Mesenchymal stem cell (in vitro differentiated cells and primary cell): ENCODE measurements around the gene RGS13.
A peak's percentile ranks its signal among the peaks of the same experiment; 100 is the strongest.

Experiments used
- DNase-seq: peaks from one replicate; pipeline ENCODE4 v3.0.0-alpha.2; 2013
- H2AFZ ChIP-seq: one replicate; pipeline ENCODE4 v1.6.1; 2013; ENCODE audit warnings: low read depth, mild to moderate bottlenecking, control low read depth, inconsistent platforms, low read length, moderate library complexity
- H2AK5ac ChIP-seq: 2 replicates; pipeline ENCODE4 v1.6.1; 2013; ENCODE audit warnings: low read length, moderate library complexity, mild to moderate bottlenecking, inconsistent platforms; ENCODE audit not compliant: severe bottlenecking
- H2BK120ac ChIP-seq: one replicate; pipeline ENCODE4 v1.6.1; 2013; ENCODE audit warnings: low read depth, mild to moderate bottlenecking, inconsistent platforms, low read length, moderate library complexity
- H2BK12ac ChIP-seq, 2 experiments: one replicate each; pipeline ENCODE4 v1.6.1; 2013; ENCODE audit warnings: inconsistent platforms in 2 of 2, low read length in 2 of 2, mild to moderate bottlenecking in 2 of 2, moderate library complexity in 2 of 2, control low read depth in 1 of 2
- H2BK15ac ChIP-seq: one replicate; pipeline ENCODE4 v1.6.1; 2013; ENCODE audit warnings: mild to moderate bottlenecking, low read depth, inconsistent platforms; ENCODE audit not compliant: poor library complexity, severe bottlenecking
- H2BK5ac ChIP-seq: 2 replicates; pipeline ENCODE4 v1.6.1; 2013; ENCODE audit warnings: low read depth, mild to moderate bottlenecking, low read length, control low read depth, inconsistent platforms; ENCODE audit not compliant: poor library complexity, severe bottlenecking
- H3K14ac ChIP-seq, 2 experiments: one replicate each; pipeline ENCODE4 v1.6.1; 2013; ENCODE audit warnings: inconsistent platforms in 2 of 2, low read length in 2 of 2, control low read depth in 1 of 2, mild to moderate bottlenecking in 1 of 2, moderate library complexity in 1 of 2
- H3K18ac ChIP-seq, 2 experiments: one replicate each; pipeline ENCODE4 v1.6.1; 2013; ENCODE audit warnings: inconsistent platforms in 2 of 2, low read length in 2 of 2, control low read depth in 1 of 2, low read depth in 1 of 2, mild to moderate bottlenecking in 1 of 2
- H3K23ac ChIP-seq, 2 experiments: one replicate each; pipeline ENCODE4 v1.6.1; 2013; ENCODE audit warnings: inconsistent platforms in 2 of 2, low read length in 2 of 2, mild to moderate bottlenecking in 2 of 2, moderate library complexity in 2 of 2, control low read depth in 1 of 2
- H3K27ac ChIP-seq: 2 replicates; pipeline ENCODE4 v1.5.1; 2013; ENCODE audit warnings: mild to moderate bottlenecking, moderate library complexity, low read length, control low read depth, inconsistent platforms; ENCODE audit not compliant: poor library complexity, severe bottlenecking
- H3K27me3 ChIP-seq, 2 experiments: 2 replicates each; pipeline versions ENCODE4 v1.6.1 to v1.7.0; 2013; ENCODE audit warnings: low read length in 2 of 2, mild to moderate bottlenecking in 2 of 2, moderate library complexity in 2 of 2, control low read depth in 1 of 2, inconsistent platforms in 1 of 2; ENCODE audit not compliant: control insufficient read depth in 1 of 2, insufficient read depth in 1 of 2
- H3K36me3 ChIP-seq, 2 experiments: 2 replicates each; pipeline versions ENCODE4 v1.6.1 to v1.7.0; 2013; ENCODE audit warnings: low read length in 2 of 2, control low read depth in 1 of 2, inconsistent platforms in 1 of 2, low read depth in 1 of 2, mild to moderate bottlenecking in 1 of 2; ENCODE audit not compliant: insufficient read depth in 2 of 2, control insufficient read depth in 1 of 2
- H3K4ac ChIP-seq, 2 experiments: one replicate each; pipeline ENCODE4 v1.6.1; 2013; ENCODE audit warnings: inconsistent platforms in 2 of 2, low read length in 2 of 2, mild to moderate bottlenecking in 2 of 2, moderate library complexity in 2 of 2, control low read depth in 1 of 2, low read depth in 1 of 2
- H3K4me1 ChIP-seq: 2 replicates; pipeline ENCODE4 v1.6.1; 2013; ENCODE audit warnings: low read depth, low read length, control low read depth; ENCODE audit not compliant: control insufficient read depth, insufficient read depth
- H3K4me2 ChIP-seq: 2 replicates; pipeline ENCODE4 v1.6.1; 2013; ENCODE audit warnings: low read length, mild to moderate bottlenecking, inconsistent platforms; ENCODE audit not compliant: poor library complexity, severe bottlenecking
- H3K4me3 ChIP-seq, 2 experiments: 2 replicates each; pipeline versions ENCODE4 v1.5.1 to v1.7.0; 2013; ENCODE audit warnings: low read length in 2 of 2, mild to moderate bottlenecking in 2 of 2, control low read depth in 1 of 2, low read depth in 1 of 2; ENCODE audit not compliant: insufficient read depth in 1 of 2
- H3K79me1 ChIP-seq: replicated peaks from 2 replicates; pipeline ENCODE4 v1.6.1; 2013; ENCODE audit warnings: mild to moderate bottlenecking, control low read depth, low read length, inconsistent platforms; ENCODE audit not compliant: poor library complexity, severe bottlenecking
- H3K9ac ChIP-seq: 2 replicates; pipeline ENCODE4 v1.7.0; 2013; ENCODE audit warnings: mild to moderate bottlenecking, low read length, moderate library complexity
- H3K9me3 ChIP-seq: 2 replicates; pipeline ENCODE4 v1.7.0; 2013; ENCODE audit warnings: mild to moderate bottlenecking, low read length; ENCODE audit not compliant: control insufficient read depth
- H4K8ac ChIP-seq: one replicate; pipeline ENCODE4 v1.6.1; 2013; ENCODE audit warnings: inconsistent platforms, mild to moderate bottlenecking, low read length, moderate library complexity
- H4K91ac ChIP-seq: one replicate; pipeline ENCODE4 v1.6.1; 2013; ENCODE audit warnings: mild to moderate bottlenecking, low read length, inconsistent platforms
- WGBS: methylation state at CpG from one replicate; pipeline ENCODE4 v1.1.7; 2013; ENCODE audit warnings: mixed read lengths; 5-methylcytosine and 5-hydroxymethylcytosine counted together

Gene RGS13

DNA sequence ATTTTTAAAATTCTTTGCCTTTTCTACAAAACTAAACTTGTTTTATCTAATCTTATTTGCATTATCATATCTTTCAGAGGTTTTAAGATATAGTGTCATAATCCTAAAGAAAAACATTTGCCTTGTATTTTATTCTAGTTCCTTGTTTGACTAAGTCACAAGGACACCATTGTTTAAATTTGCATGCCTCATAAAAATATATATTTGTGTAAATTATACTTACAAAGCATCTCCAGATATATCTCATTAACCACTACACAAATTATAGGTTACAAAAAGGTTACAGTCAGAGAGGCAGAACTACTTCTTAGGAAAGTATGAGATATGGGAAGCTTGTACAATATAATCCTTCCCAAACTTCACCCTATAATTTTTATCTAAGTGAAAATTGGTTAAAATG, 4.2 kb upstream of the RGS13 start:
- H3K23ac ChIP-seq, result no peak overlapping the region
- no peak overlapping the region for H3K14ac ChIP-seq
- H3K4me2 ChIP-seq, result no peak overlapping the region
- no peaks in the 10 kb centered on the region for H3K4me1 ChIP-seq
- no peak overlapping the region for H2AFZ ChIP-seq
- no peak overlapping the region for H2AK5ac ChIP-seq
- H3K79me1 ChIP-seq, result no peaks in the 10 kb centered on the region
- H3K36me3 ChIP-seq, result no peaks in the 10 kb centered on the region
- H3K9ac ChIP-seq, result no peak overlapping the region
- DNase-seq, result no peak
- no peak overlapping the region for H2BK12ac ChIP-seq
- no peaks in the 10 kb centered on the region for H3K9me3 ChIP-seq
- H4K91ac ChIP-seq, result no peak overlapping the region
- no peak overlapping the region for H3K27ac ChIP-seq
- H3K27me3 ChIP-seq, result no peaks in the 10 kb centered on the region
- no peak overlapping the region for H3K4me3 ChIP-seq
- H2BK120ac ChIP-seq, result no peak overlapping the region
- no peak overlapping the region for H4K8ac ChIP-seq
- H3K18ac ChIP-seq, result no peak overlapping the region
- no peak overlapping the region for H2BK5ac ChIP-seq
- H2BK15ac ChIP-seq, result no peak overlapping the region
- no peak overlapping the region for H3K4ac ChIP-seq

DNA sequence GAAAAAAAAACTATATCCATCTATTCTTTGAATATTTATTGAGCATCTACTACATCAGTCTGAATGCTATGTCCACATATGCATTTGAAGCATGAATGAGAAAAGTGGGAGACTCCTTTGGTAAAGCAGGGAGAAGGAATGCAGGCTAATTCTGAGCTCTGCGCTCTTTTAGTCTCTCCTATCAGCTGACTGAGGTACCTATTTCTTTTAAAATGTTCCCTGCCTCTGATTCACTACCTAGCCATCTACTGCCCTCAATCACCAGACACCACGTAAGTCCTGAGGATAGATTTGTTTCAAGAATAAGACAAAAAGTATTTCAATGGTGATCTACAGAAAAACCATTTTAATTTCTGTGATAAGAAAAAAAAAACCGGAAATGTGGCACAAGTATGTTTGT, 3.8 kb upstream of the RGS13 start:
- Histone ChIP-seq H4K91ac (no peak overlapping the region), H3K4me1 (no peaks in the 10 kb centered on the region), H3K9ac (no peak overlapping the region), H2AFZ (no peak overlapping the region), H4K8ac (no peak overlapping the region), H3K79me1 (no peaks in the 10 kb centered on the region), H2AK5ac (no peak overlapping the region), H3K4me2 (no peak overlapping the region), H3K14ac (no peak overlapping the region), H3K27ac (no peak overlapping the region), H3K4ac (no peak overlapping the region), H2BK15ac (no peak overlapping the region), H2BK120ac (no peak overlapping the region), H3K18ac (no peak overlapping the region), H3K36me3 (no peaks in the 10 kb centered on the region), H2BK12ac (no peak overlapping the region), H2BK5ac (no peak overlapping the region), H3K4me3 (no peak overlapping the region), H3K23ac (no peak overlapping the region), H3K27me3 (no peaks in the 10 kb centered on the region), H3K9me3 (no peaks in the 10 kb centered on the region)
- DNase-seq, result no peak
- 75% methylated on average over 1 of the region's 3 CpGs for WGBS

DNA sequence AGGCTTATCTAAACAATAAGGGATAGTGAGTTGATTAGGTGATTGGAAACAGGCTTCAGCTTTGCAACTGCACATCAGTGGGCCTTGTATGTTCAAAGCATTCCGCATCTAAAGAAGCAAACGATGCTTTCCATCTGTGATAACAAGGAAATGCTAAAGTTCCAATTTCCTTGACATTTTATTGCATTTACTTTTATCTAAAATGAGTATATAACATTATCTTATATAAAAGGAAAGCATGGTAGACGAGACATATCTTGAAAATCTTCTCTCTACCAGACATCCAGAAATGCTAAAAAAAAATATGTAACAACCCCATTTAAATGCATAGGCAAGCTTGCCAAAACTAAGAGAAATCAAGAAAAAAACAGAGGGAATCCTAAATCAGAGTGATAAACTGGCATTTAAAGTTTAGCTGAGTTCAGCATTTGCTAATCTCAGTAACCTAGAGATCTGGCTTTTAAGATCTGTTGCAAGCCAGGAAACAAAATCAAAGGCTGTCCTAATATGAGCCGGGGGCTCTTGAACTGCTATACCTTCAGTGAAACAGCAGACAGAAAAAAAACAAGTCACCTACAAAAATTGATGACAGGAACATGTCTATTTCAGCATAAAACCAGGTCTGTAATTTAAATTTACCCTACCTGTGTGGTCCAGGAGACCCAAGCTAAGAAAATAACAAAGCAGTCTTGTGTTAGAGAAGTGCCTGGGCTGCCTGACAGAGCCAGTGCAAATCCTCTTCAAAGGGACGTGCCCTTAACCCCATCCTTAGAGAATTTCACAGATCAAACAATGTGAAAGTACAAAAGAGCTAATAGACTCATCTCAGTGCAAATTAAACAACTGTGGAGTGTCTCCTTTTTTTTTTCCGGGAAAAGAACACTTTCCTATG, 3.1 kb upstream of the RGS13 start:
- Histone ChIP-seq H3K23ac (no peak overlapping the region), H3K9me3 (no peaks in the 10 kb centered on the region), H3K4me3 (peak overlapping the region in 1 of 2 experiments; percentile 28), H2AK5ac (no peak overlapping the region), H4K91ac (no peak overlapping the region), H3K4ac (no peak overlapping the region), H2BK5ac (no peak overlapping the region), H3K14ac (no peak overlapping the region), H4K8ac (no peak overlapping the region), H3K79me1 (no peaks in the 10 kb centered on the region), H3K27ac (no peak overlapping the region), H3K9ac (peak overlapping the region; percentile 14), H3K36me3 (no peaks in the 10 kb centered on the region), H2BK120ac (no peak overlapping the region), H2AFZ (no peak overlapping the region), H3K4me1 (no peaks in the 10 kb centered on the region), H3K4me2 (no peak overlapping the region), H2BK12ac (no peak overlapping the region), H3K27me3 (no peaks in the 10 kb centered on the region), H3K18ac (no peak overlapping the region), H2BK15ac (no peak overlapping the region)
- WGBS, result 57% methylated on average over 3 of the region's 6 CpGs
- no peak for DNase-seq

DNA sequence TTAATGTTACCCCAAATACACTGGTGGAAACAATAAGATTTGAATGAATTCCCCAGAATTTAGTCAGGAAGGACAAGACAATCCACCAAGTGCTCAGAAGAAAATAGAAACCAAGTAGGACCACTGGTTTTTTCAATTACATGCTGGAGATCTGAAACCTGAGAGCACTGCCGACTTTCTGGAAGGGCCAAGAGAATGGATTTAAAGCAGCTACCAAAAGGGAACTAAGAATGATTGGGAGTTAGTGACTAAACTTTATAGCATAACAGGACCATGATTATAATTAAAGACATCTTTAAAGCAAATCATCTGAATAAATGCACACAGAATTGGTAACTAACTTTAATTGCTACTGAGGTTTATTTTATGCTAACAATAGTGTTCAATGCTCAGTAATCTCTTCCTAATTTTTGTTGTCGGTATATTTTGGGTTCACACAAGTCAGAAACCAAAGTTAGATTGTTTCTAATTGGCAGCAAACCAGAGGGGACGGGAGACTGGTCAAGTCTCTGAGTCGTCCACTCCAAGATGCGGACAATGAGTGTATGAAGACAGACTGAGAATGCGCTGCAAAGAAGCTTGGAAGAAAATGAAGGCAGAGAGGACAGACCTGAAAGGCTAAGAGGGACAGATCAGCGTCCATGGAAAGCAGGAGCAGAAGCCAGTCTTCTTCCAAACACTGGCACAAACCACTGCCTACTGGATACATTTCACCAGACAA, 2.3 kb upstream of the RGS13 start:
- no peak for DNase-seq
- no peak overlapping the region for H4K91ac ChIP-seq
- H3K9me3 ChIP-seq, result no peaks in the 10 kb centered on the region
- no peak overlapping the region for H3K23ac ChIP-seq
- H3K79me1 ChIP-seq, result no peaks in the 10 kb centered on the region
- H2AFZ ChIP-seq, result no peak overlapping the region
- H2BK120ac ChIP-seq, result no peak overlapping the region
- no peaks in the 10 kb centered on the region for H3K4me1 ChIP-seq
- no peak overlapping the region for H2AK5ac ChIP-seq
- H3K4ac ChIP-seq, result peak overlapping the region in 1 of 2 experiments; percentile 5
- no peak overlapping the region for H3K18ac ChIP-seq
- no peaks in the 10 kb centered on the region for H3K36me3 ChIP-seq
- WGBS, result 95% methylated on average over 7 of the region's 7 CpGs
- peak overlapping the region; percentile 14 for H3K9ac ChIP-seq
- H3K27me3 ChIP-seq, result no peaks in the 10 kb centered on the region
- no peak overlapping the region for H3K27ac ChIP-seq
- H3K14ac ChIP-seq, result no peak overlapping the region
- H2BK12ac ChIP-seq, result no peak overlapping the region
- H3K4me3 ChIP-seq, result peak overlapping the region in 1 of 2 experiments; percentile 28
- no peak overlapping the region for H2BK15ac ChIP-seq
- no peak overlapping the region for H3K4me2 ChIP-seq
- H2BK5ac ChIP-seq, result no peak overlapping the region
- no peak overlapping the region for H4K8ac ChIP-seq
